Activated effector memory CD4-positive, alpha-beta T cell treated with Interleukin-2 at 50 U/mL for 16 hours (primary cell): ENCODE measurements around the gene PPIL6.

Source experiments
- DNase-seq: peaks from one replicate; pipeline ENCODE4 v3.0.0-alpha.2; 2020

The PPIL6 gene

GRCh38 chr6:109360791-109361190, 79.6 kb downstream of the PPIL6 start:
- no peak for DNase-seq

GRCh38 chr6:109360281-109360680, 80.1 kb downstream of the PPIL6 start:
- DNase-seq, result no peak

DNA sequence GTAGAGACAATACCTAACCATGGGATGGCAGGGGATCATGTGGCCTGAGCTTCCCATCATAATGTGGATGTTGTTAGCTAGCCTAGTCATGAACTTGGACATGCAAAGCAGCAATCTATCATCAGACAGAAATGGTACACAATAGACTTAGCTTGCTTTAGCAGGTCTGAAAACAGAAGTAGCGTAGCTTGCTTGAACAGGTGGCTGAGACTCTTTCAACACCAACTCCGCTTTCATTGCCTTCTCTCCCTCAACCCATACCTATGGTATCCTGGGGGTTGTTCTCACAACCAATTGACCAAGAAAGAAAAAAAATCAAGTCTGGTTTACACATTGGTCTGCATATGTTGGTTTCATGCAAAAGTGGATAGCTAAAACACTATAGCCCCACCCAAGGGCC, 81.2 kb downstream of the PPIL6 start:
- no peak for DNase-seq

DNA sequence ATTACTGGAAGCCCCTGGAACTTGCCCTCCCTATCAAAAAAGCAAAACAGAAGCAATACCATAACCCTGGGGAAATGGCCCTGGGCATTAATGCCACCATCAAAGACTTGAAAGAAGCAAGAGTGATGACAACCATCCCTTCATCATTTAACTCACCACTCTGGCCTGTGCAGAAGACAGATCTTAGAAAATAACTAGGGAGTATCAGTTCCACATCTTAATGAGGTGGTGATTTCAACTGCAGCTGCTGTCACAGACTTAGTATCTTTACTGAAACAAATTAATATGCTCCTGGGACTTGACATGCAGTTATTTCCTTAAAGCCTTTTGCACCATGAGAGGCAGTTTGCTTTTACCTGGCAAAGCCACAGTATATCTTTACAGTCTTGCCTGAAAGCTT, 82.2 kb downstream of the PPIL6 start:
- no peak for DNase-seq

GRCh38 chr6:109356237-109356636, 84.2 kb downstream of the PPIL6 start:
- DNase-seq, result no peak

GRCh38 chr6:109351231-109352130, 88.9 kb downstream of the PPIL6 start:
- no peak for DNase-seq

DNA sequence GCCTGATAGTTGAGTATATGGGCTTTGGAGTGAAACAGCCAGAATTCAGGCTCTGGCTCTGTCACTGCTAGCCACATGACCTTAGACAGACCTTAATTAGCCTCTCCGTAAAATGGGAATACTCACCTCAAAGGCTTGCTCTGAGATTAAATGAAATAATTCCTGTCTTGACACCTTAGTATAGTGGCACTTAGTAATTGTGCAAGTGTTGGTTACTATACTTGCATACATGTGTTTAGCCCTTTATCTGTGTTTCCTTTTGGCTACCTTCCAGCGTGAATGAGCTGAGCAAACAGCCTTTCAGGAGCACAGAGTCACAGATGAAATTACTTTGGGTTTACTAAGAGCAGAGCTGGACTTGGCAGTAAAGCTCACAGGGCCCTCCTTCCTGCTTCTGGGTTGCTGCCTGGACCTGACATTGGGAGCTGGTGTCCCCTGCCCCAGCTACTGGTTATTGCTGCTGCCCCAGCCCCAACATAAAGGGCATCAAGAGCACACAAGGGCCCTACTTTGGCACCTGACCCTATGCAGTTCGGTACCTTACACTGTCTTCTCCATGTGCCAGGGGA, 90.9 kb downstream of the PPIL6 start:
- DNase-seq, result no peak

- no peak for DNase-seq
These were observed 92.2 kb downstream of the PPIL6 start for GRCh38 chr6:109348226-109348625.

DNA sequence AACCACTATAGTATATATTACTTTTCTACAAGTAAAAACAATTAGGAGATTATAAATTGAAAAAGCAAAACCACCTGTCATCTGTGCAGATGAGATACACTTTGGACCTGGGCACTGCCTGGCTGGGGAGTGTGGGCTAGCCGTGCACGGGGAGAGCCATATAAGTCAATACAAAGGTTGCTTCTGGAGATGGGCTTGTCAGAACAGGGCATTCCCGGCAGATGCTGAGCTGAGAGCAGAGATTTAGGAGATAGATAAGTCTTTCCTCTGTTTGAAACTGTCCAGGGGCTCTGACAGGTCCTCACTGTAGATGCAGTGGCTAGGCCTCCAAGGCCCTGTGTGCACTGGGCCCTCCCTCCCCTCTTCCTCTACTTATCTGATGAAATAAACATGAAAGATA, 92.6 kb downstream of the PPIL6 start:
- no peak for DNase-seq

- no peak for DNase-seq
These were observed 94.4 kb downstream of the PPIL6 start for GRCh38 chr6:109345986-109346385.

DNA sequence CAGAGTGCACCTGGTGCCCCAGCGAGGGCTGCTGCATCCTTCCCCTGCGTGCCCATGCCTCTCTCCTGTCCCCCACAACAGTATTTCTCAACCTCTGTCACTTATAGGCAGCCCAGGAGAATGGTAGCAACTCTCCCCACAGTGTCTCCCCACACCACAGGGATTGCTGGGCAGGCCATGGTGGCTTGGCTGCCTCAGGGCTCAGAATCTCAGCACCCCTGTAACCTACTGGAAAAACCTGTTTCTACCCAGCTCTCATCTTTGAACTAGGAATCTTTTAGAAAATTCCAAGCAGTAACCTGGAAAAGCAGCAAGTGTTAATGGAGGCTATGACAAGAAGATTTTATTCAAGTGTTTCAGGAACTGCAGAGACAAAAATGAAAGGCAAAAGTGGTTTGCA, 96.2 kb downstream of the PPIL6 start:
- DNase-seq, result no peak

DNA sequence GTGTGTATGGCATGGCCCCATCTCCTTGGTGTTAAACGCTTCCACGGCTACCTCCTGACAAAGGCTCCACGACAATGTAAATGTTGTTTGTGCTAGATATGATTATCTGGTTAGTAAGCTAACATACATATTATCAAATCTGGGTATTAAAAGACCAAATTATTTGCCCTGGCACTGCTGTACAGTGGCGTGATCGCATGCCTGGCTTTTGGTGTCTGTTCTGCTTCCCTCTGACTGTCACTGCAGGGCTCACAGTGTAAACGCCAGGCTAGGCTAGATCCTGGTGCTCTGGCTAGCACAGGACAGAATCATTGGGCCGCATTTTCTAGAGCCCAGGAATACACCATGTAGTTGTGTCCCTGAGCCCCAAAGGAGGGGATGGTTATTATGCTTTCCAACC, 96.9 kb downstream of the PPIL6 start:
- no peak for DNase-seq

- DNase-seq, result no peak
These were observed 97.5 kb downstream of the PPIL6 start for GRCh38 chr6:109342911-109343310.

- no peak for DNase-seq
These were observed 97.9 kb downstream of the PPIL6 start for GRCh38 chr6:109342506-109342905.

DNA sequence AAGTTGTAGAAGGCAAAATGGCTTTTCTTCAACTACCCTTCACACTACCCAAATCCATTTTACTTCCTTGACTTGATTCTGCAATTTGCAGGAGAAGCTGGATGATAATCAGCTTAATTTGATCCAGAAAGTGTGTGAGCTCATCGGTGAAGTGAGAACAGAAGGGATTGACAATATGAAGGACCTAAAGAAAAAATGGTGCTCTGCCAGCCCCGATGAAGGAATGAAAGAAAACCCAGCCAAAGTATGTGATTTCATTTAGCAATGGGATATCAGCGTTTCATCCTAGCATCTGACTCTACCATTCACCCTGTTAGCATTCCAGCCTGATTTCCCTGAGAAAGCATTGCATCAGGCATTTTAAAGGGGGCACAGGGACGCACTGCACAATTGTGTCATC, 99.6 kb downstream of the PPIL6 start:
- DNase-seq, result no peak
